Activated T-helper 1 cell treated with Interleukin-2 at 50 U/mL for 16 hours (primary cell): ENCODE measurements around the gene CLDN17.

Source experiments
- DNase-seq: peaks from one replicate; pipeline ENCODE4 v3.0.0-alpha.2; 2020; ENCODE audit warnings: low read depth

The CLDN17 gene

GRCh38 chr21:30166705-30167104 is at the start of gene CLDN17:
Gene CLDN17, minus strand, starts transcription at chr21:30166805. Its CDS starts 188 bp downstream, at chr21:30166617.
- no peak for DNase-seq

- no peak for DNase-seq
Observed at GRCh38 chr21:30216041-30216723, 49.6 kb upstream of the CLDN17 start, which contains the start of gene CLDN8. Gene CLDN8, minus strand, starts transcription at chr21:30216097. Its CDS starts 172 bp downstream, at chr21:30215925.

DNA sequence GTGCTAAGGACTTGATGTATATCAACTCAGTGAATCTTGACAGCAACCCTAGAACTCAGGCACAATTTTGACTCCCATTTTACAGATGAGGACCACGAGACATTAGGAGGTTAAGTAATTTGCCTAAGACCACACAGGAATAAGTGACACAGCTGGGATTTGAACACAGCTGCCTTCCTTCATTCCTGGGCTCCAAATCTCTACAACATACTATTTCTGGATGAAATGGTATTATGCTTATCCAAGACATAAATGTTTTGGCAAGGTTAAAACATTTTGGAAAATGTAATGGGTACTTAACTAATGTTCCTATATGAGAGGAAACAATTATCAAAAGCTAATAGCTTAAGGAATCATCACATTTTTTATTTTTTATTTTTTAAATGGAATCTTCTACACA is 44.5 kb upstream of the CLDN17 start:
- no peak for DNase-seq

- no peak for DNase-seq
Observed at GRCh38 chr21:30209601-30210000, 43.0 kb upstream of the CLDN17 start.

DNA sequence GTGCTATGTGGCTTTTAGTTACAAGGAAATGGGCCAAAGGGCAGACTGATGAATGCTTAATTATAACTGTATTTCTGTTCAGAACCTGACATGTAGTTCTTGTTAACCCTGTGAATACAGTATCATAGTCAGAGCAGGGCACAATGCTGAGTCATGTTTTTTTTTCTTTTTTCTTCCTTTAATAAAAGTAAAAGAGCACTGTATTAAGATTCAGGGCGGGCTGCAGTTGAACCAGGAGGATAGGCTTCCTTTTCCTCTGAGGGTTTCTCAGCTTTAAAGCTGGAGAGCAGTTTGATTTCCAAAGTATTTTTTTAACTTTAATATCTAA is 40.6 kb upstream of the CLDN17 start:
- no peak for DNase-seq

GRCh38 chr21:30206551-30207251 is 40.1 kb upstream of the CLDN17 start:
- DNase-seq = no peak

- no peak for DNase-seq
Observed at GRCh38 chr21:30200000-30200399, 33.4 kb upstream of the CLDN17 start.

DNA sequence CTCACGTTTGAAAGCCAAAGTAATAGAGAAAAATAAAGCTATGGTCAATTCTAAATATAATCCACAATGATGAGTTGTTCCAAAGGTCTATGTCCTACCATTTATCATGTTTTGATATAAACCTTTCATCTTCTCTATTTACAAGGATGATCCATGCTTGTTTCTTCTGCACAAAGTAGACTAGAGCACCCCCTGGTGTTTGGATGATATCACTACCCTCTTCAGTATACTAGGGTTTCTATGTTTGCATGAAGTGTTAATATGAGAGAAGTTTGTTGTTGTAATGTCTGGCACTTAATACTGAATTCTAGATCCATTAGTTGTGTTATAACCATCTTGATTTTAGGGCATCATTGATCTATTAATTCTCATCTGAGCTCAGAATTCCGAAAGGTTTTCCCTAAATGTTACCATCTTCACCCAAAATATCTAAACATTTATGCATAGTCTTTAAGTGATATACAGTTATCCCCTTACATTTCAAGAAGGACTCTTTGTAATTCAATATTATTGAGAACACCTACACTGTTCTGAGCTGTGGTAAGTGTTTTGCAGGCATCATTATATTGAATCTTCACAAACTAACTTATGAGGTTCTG is 28.2 kb upstream of the CLDN17 start:
- DNase-seq = no peak

GRCh38 chr21:30193201-30193600 is 26.6 kb upstream of the CLDN17 start:
- DNase-seq = no peak

- DNase-seq = no peak
Observed at GRCh38 chr21:30190554-30190953, 23.9 kb upstream of the CLDN17 start.

- no peak for DNase-seq
Observed at GRCh38 chr21:30189773-30190172, 23.2 kb upstream of the CLDN17 start.

- DNase-seq = no peak
Observed at GRCh38 chr21:30186242-30186641, 19.6 kb upstream of the CLDN17 start.

- no peak for DNase-seq
Observed at GRCh38 chr21:30168086-30168485, 1.5 kb upstream of the CLDN17 start.

DNA sequence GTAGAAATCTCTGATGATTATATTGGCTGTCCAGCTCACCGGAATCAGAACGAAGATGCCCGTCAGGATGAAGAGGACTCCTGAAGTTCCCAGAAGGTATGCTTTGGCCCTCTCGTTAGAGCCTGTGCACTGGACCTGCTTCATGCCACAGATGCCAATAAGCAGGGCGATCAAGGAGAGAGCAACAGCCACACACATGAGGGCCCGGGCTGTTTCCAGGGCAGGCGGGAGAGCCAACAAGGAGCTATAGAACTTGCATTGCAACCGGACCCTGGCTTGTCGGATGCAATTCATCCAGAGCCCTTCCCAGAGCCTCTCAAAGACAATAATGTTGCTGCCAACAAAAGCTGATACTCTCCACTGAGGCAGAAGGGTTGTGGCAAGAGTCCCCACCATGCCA is 434 bp downstream of the CLDN17 start:
- DNase-seq = no peak

GRCh38 chr21:30164796-30165195 is 1.8 kb downstream of the CLDN17 start:
- no peak for DNase-seq

DNA sequence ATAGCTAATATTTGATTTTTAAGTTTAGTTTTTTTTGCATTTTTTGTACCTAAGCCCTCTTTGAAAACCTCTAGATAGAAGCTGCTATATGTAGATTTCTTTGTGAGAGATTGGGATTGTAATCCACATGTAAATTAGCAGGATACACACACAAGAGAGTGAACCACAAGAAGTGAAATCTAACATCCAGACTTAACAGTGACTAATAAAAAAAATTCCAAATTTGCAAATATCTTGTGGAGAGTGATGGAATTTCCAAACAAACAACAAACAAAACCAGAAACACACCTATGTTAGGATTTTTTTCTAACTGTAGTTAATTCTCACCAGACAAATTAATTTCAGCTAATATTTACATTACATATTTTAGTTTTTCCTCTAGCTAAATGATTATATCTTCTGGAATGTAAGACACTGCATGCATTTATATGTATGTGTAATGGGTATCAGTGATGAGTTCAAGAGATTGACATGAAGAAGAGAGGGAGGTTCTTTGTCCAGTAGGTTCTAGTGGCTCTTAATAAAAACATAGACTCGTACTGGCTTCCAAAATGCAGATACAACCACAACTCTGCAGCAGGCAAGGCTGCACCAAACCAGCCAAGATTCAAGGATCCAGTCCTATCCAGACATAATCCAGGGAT is 12.8 kb downstream of the CLDN17 start:
- no peak for DNase-seq

DNA sequence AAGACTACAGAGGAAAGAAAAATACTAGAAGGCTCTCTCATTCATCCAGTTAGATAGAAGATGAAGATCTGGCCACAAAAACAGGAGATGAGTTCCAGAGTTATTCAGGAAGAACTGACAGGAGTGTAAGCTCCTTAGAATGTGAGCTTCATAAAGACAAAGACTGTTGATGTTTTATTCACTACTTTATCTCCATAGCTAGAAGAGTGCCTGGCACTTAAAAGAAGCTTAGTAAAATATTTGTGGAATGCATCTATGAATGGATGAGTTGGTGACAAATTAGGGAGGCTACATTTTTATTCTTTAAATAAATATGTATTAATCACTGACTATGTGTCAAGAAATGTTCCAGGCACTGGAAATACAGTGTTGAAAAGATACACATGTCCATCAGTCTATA is 13.8 kb downstream of the CLDN17 start:
- DNase-seq = no peak

DNA sequence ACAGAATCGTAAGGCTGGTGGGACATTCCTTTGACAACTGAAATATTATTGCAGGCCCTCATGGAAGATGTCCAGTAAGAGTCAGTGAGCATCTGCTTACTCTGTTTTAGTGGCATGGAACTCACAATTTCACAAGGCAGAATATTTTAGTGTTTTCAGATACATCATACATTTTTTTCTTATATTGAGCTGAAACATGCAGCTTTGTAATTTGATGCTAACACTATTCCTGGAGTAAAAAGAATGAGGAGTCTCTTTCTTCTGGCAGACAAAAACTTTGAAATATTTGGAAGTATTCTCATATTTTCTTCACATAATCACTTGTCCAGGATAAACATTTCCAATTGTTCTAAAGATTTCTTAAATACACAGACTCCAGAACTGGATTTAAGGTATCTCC is 17.7 kb downstream of the CLDN17 start:
- DNase-seq = no peak

DNA sequence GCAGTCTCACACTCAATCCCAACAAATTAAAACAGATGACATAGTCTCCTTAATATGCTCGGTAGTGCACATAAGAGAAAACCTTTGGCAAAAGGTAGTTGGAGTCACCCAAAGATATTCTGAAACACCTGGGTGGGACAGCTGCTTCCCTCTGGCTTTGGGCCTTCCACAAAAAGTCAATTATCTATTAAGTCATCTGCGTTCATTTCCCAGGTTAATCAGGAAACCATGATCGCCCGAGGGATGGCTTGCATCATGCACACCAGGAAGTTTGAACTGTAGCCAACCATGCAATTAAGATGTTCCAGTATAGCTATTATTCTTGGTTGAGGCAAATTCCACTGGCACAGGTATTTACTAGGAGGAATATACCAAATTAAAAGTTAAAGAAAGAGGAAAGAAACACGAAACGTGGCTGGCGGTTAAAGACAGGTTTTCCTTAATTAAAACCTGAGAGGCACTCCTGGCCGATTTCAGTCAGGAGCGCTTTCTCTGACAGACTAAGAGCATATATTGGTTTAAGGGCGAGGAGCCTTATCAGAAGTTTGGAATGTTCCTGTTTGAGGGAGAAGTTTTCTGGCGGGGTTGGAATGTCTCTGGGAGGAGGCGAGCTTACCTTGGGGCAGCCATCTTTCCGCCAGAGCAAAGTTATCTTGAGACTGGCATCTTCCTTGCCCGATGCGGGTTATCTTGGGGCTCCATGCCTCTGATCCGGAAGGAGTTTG is 19.9 kb downstream of the CLDN17 start:
- DNase-seq = no peak

- DNase-seq = no peak
Observed at GRCh38 chr21:30138483-30138882, 28.1 kb downstream of the CLDN17 start.

- no peak for DNase-seq
Observed at GRCh38 chr21:30129246-30129645, 37.4 kb downstream of the CLDN17 start.

- no peak for DNase-seq
Observed at GRCh38 chr21:30126576-30126975, 40.0 kb downstream of the CLDN17 start.
